ENCODE results near the gene ANKS1A.

ANKS1A gene

DNA sequence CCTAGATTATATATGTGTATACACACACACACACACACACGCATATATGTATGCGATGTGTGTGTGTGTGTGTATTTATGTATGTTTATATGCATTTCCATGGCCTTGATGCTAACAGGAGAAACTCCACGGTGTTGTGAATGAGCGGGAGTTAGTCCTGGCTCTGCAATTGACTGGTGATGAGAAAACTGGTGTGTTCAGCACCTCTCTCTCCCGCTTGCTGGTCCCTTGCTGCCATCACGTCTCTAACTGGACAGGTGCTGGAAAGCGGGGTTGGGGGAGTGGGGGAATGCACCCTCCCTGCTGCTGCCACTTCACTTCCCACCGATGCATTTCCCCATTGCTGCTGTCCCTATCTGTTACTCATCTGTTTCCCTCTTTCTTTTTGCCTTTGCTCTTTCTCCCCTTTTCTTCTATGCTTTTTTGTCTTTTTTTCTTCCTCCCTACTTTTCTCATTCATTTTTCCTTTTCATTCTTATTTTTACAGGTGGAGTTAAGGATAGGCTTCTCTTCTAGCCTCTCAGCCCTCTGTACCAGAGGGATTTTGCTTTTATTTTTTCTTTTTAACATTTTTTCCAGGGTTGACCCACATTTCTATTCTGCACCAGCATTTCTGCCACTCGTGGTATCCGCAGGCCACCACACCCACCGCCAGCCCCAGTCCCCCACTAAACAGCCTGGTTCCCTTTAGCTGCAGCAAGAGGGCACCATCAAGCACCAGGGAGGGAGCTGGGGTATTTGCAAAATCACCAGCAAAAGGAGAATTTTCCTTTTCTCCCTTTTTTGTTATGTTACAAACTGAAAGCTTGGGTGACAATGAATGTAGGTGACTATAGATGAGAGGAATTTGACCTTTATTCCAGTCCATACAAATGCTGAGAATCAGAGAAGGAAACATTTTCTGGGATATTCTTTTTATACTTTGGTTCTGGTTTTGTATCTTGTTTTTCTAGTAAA is 136.5 kb downstream of the ANKS1A start:
- no peak for DNase-seq

DNA sequence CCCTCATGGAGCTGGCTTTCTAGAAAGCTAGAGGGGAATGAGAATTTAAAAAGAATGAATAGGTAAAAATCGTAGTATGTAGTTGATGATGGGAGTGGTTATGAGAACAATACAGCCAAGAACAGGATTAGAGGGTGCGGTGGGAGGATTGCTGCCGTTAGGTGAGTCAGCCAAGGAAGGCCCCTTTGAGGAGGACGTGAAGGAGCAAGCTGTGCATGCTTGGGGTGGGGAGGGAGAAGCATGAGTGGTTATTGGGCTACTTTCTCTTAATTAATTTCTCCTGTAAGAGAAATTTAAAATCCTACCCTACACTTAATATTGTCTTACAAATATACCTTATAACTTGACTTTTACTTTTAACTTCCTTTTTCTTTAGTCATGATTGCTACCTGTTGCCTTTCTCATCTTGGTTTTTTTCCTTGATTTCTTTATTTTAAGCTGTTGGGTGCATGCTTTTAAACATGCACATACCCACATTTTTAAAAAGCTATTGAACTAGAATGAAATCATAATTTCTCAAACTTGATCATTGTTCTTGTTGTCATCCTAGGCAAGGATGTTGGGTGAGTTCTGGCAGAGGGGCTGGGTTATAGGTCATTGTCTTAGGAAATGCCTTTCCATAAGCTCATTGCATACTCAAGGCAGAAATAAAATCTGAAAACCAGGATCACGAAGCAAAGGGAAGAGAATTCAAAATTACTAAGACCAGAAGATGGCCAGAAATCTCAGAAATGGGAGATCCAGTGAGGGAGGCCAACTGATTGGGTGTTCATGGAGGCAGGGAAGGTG is 137.6 kb downstream of the ANKS1A start:
- DNase-seq: no peak

DNA sequence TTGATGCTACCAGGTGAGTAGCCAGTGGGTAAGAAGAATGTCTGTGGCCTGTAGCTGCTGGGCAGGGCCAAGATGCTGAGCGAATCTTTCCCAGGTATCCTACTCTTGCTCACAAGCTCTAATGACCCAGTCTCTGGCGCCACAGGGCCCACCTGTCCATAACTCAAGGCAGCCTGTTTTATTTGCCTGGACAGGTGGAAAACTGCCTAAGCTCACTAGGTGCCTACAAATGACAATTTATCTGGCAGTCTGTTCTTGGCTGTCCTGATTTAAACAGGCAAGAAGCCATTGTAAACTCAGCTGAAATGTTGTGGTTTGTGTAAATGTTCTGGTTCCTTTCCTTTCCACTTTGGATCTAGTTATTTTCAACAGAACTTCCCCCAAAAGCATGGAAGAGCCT is 138.8 kb downstream of the ANKS1A start:
- DNase-seq: no peak

DNA sequence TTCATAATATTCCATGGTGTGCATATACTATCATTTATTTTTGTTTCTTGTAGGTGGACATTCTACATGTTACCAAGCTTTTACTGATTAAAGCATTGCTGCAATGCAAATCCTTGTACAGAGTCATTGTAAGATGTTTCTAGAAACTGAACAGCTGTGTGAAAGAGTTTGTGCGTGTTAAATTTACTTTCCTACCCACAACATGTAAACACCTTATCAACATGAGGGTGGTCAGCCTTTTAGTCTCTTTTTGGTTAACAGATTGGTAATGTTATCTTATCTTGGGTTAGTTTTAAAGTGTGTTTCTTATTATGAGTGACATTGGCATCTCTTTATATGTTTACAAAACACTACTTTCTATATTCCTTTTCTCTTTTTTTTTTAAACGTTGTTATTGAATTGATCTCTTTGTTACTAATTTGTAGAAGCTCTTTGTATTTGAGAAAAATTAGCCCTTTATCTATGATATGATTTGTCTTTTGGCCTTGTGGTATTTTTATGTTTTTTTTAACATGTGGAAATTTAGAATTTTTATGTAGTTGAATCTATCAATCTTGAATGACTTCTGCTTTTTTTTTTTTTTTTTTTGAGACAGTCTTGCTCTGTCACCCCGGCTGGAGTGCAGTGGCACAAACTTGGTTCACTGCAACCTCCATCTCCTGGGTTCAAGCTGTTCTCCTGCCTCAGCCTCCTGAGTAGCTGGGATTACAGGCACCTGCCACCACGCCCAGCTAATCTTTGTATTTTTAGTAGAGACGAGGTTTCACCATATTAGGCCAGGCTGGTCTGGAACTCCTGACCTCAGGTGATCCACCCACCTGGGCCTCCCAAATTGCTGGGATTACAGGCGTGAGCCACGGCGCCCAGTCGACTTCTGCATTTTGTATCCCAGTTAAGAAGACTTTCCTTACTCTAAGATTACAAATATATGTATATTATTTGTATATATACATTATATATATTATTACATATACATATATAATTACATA is 140.0 kb downstream of the ANKS1A start:
- DNase-seq: no peak

DNA sequence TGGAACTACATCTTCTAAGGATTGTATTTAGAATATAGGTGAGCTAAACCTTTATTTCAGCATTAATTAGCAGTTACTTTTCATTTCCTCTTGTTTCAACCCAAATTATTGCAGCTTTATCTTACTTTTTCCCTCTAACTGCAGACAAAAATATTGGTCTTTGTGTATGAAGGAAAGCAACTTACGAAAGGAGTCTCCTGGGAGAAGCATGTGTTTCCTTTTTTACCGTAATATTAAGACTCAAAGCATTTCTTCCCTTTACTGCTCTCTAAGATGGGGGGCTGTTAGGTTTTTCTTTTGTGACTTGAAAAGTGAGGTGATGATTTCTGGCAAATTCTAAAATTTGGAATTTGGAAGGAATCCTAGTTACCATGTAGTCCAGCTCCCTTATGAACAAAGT is 141.0 kb downstream of the ANKS1A start:
- no peak for DNase-seq

- DNase-seq: no peak
These were observed 142.8 kb downstream of the ANKS1A start for GRCh38 chr6:35031611-35032529.

DNA sequence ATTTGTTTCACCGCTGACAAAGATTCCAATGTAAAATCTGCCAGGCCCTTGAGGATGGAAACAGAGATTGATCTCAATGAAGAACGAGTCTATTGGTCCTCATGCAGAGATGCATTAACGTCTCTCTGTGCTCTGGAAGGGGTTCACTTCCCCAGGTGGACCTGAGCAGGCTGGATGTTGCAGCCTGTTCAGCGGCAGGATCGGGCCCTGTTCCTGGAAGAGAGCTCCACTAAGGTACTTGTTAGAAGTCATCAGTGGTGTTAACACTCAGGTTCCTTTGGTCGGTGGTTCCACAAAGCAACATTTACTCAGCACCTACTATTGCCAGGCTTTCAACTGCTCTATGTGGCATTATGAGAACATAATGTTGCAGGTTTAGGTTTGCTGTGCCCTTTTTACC is 144.6 kb downstream of the ANKS1A start:
- no peak for DNase-seq

- DNase-seq: no peak
These were observed 145.5 kb downstream of the ANKS1A start for GRCh38 chr6:35034411-35035191.

DNA sequence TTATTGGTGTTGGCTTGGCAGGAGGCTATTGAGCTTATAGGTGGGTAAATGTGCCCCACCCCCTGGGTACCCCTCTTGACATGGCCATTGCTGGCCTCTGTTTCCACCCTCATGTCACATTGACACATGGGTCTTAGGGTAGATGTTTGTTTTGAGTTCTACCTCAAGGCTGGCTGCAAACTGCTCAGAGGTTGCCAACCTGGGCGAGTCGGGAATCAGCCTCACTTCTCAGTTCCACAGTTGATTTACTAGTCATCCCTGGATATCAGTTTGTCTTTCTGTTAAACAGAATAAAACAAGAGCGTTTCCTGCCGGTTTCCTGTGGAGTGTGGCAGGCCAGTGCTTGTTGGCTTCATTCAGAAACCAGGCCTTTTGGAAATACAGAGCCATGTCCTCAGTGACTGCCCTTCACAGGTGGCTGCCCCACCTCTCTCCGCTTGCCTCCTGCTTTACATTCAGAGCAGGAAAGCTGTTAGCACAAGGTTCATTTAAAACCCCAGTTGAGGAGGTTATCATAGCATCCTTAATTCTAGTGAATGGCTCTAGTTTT is 146.5 kb downstream of the ANKS1A start:
- no peak for DNase-seq

GRCh38 chr6:35036059-35036827 is 147.2 kb downstream of the ANKS1A start:
- DNase-seq: no peak

GRCh38 chr6:35036828-35037663 is 148.0 kb downstream of the ANKS1A start:
- DNase-seq: no peak

- no peak for DNase-seq
These were observed 148.6 kb downstream of the ANKS1A start for GRCh38 chr6:35037664-35038038.

DNA sequence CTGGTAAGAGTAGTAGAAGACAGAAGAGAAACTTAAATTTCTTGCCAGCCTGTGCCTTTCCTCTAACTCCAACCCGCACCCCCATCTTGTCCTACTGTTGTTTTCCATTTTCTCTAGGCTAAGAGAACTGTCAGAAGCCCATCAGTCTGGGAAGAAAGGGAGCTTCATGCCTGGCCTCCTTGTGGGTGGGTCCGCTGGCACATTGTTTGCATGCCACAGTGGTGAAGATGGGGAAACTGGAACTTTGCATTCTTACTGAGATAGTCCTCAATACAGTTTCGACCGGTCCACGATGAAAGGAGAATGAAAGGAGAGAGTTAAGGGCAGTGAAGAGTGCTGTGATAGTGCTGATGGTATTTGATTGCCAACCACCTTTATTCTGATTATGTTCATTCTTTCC is 149.0 kb downstream of the ANKS1A start:
- DNase-seq: no peak

- DNase-seq: no peak
These were observed 151.3 kb downstream of the ANKS1A start for GRCh38 chr6:35040398-35040797.

DNA sequence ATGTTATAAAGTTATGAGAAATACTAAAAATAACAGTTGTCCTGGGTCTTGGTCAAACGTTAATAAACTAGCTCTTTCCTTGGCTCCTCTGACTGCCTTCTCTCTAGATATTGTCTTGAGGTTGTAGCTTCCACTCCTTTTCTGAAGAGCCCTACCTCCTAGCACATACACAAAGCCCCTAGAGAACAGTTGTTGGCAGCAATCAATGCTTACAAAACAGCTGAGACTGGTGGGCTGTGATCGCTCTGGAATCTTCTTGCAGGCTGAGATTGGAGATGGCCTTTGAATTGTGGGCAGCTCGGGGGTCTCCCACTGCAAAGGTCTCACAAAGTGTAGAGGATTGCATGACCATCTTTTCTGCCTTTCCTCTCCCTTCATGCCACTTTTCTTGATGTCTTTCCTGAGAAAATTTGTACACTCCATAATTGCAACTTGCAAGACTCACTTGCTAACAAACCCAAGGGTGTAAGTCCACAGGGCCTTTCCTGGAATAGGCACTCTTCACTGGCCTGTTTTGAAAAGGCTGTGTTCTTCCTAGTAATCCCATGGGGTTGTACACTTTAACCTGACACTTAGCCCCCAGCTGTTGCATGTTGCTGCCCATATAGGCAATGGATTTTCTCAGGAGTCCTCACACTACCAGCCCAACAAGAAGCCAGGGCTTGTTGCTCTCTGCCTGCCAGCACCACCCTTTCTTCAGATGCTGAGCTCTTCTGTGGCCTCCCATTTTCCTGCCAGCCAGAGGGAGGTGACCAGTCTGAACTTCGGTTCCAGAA is 152.2 kb downstream of the ANKS1A start:
- DNase-seq: no peak

- DNase-seq: no peak
These were observed 153.2 kb downstream of the ANKS1A start for GRCh38 chr6:35042031-35042815.

Data from CD4-positive, alpha-beta T cell treated with Interleukin-10 for 1 hour (primary cell).